Activated T-helper 1 cell treated with Interleukin-2 at 50 U/mL for 16 hours (primary cell): ENCODE measurements around the gene C16orf82.
"Not testable (repeated sequence)": the region's sequence is repeated elsewhere in the genome, so short reads cannot be mapped to it uniquely, and the experiment has no call there.

Experiments used
- DNase-seq: peaks from one replicate; pipeline ENCODE4 v3.0.0-alpha.2; 2020; ENCODE audit warnings: low read depth

The C16orf82 gene

DNA sequence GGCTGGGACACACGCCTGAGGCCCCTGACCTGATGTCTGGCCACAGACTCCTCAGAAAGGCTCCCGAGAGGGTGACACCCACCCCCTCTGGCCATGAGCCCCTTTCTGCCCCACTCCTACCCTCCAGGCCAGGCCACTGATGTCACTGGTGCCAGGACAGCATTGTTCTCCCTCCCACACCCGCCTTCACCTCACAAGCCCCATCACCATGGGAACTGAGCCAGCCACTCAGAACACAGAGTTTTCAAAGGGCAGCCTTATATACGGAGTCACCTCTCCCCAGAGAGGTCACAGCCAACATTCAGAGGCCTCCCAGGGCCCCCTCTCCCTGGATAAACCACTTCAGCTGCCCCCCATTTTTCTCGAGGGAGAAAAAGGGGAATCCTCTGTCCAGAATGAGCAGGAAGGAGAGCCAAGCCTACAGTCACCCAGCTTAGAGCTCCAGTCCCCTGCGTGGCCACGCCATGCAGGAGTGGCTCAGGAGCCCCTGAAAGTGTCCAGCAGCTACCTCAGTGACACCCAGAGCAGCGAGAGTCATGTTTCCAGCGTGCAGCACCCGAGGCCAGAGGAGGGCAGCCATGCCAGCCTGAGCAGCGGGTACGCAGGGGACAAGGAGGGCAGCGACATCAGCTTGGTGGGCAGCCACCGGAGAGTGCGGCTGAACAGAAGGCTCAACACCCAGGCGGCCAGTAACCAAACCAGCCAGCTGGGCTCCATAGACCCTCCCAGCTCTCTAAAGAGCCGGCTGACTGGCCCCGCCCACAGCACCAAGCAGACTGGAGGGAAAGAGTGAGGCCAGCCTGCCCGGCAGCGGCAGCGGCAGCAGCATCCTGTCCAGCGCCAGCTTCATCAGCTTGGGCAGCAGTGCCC lies at the start of gene C16orf82:
Gene C16orf82 (plus strand): TSS at position 260 of the 870 bp plus-strand sequence.
- DNase-seq, result no peak

- no peak for DNase-seq
These were observed 46.7 kb upstream of the C16orf82 start for GRCh38 chr16:27020031-27020430.

GRCh38 chr16:27024010-27024409 lies 42.7 kb upstream of the C16orf82 start:
- no peak for DNase-seq

- no peak for DNase-seq
These were observed 41.1 kb upstream of the C16orf82 start for GRCh38 chr16:27025581-27025980.

DNA sequence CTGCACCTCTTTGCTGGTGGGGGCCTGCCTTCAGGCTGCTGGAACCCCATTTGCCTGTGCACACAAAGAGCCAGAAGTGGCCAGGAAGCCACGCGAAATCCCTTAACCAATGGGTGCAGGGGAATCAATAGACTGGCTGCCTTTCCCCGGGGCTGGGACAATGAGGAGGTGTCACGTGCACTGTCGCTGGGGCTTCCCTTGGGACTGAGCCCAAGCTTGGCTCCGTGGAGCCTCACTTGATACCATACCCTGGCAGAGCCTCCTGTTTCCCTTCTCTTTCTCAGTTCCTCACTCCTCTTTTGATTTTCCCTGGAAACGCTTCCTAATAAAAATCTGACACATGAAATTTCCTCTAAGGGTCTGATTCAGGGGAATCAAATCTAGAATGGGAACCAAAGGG lies 38.8 kb upstream of the C16orf82 start:
- DNase-seq, result no peak

- no peak for DNase-seq
These were observed 38.1 kb upstream of the C16orf82 start for GRCh38 chr16:27028591-27029110.

DNA sequence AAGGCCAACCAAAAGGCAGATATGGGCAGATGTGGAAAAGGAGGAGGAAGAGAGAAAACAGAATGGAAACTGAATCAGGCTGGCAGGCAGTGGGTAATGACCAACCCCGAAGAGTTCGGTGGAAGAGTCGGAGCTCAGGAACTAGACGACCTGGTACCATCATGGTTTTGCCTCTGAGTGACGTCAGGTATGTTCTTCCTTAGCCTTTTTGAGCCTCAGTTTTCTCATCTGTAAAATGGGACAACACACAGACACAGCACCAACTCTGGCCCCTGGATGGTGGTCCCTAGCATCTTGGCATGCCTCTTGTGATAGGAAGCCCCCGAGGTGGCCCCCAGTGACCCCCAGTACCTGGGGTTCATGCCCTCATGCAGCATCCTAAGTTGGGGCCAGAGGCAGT lies 37.2 kb upstream of the C16orf82 start:
- DNase-seq, result no peak

GRCh38 chr16:27033281-27033979 lies 33.3 kb upstream of the C16orf82 start:
- DNase-seq, result no peak

DNA sequence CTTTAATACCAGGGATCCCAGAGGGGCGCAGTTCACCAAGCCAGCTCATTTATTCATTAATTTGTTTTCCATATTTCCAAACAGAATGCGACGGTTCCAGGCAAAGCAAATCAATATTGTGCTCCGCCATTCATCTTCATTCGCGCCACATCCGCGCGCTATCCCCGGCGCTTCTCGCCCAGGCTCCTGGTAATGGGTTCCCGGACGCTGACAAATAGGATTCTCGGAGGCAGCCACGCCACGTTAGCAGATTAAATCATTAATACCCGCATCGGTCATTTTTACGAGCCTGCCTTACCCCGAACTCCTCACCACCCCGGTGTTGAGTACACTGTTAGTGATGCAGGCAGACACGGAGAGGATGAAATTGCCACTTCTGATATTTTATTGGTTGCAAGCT lies 26.0 kb upstream of the C16orf82 start:
- DNase-seq, result no peak

DNA sequence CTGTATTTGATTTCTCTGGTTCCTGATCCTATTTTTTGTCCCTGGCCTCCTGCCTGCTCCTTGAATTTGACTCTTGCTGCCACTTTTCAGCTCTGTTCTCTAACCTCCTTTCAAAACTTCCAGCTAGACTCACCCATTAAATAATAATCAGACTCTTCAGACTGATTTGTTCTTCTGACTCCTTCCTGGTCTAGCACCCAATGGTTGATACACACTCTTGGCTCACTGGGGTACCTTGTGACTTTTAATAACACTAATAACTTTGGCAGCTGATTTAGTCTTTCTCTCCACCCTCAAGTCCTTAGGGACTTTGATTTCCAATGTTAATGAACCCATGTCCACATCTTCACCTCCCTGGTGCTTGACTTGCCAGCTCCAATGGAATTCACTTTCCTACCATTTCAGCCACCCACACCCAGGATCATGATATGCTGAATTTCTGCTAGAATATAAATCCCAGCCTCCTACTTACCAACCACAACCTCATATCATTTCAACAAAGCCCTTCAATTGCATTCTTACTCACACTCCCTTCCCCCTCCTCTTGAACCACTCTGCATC lies 19.7 kb upstream of the C16orf82 start:
- DNase-seq, result no peak

GRCh38 chr16:27048316-27048715 lies 18.4 kb upstream of the C16orf82 start:
- DNase-seq, result no peak

- DNase-seq, result no peak
These were observed 17.6 kb upstream of the C16orf82 start for GRCh38 chr16:27049117-27049516.

DNA sequence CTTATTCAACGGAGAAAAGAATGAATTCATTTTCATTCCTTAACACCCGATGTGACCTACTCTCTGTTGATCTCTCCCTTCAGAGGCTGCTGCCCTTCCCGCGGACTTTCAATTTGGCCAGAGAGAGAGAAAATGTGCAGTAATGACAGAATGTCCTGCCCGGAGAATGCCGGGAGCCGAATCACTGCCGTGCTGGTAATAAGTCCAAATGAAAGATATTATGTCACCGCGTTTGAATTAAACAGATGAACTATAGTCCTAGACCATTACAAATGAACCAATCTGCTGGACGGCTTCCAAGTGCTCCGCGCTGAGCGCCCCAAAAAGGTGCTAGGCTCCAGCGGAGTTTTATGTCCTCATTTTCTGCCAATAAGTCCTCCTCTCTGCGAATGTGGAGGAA lies 14.7 kb upstream of the C16orf82 start:
- no peak for DNase-seq

DNA sequence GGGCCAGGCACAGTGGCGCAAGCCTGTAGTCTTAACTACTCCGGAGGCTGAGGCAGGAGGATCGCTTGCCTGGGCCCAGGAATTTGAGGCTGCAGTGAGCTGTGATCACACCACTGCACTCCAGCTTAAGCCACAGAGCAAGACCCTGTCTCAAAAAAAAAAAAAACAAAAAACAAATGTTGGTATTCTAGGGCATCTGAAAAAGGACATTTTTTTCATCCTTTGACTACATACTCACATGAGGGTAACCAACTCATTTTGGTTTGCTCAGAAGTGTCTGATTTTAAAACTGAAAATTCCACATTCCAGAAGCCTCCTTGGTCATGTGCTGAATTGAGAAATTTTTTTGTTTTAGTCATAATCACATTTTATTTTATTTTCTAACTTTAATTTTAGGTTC lies 12.7 kb upstream of the C16orf82 start:
- DNase-seq, result no peak

DNA sequence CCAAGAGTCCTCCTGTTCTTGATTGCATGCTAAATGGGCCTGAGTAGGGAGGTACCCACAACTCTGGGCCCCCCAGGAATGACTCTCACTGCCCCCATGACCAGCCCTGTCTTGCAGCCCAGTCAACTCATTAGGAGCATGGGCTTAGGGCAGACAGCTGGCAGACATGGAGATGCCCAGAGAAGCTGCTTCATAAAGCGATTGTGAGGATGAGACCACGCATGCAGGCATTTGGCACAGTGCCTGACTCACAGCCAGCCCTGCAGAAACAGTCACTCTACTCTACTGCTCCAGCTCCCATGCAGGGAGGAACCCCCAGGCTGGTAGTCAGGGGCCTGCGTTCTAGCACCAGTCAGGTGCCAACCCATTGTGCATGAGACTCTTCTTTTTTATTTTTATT lies 8.4 kb upstream of the C16orf82 start:
- no peak for DNase-seq

- DNase-seq, result no peak
These were observed 4.0 kb downstream of the C16orf82 start for GRCh38 chr16:27070776-27071175.

- DNase-seq, result no peak
These were observed 7.0 kb downstream of the C16orf82 start for GRCh38 chr16:27073733-27074132.

DNA sequence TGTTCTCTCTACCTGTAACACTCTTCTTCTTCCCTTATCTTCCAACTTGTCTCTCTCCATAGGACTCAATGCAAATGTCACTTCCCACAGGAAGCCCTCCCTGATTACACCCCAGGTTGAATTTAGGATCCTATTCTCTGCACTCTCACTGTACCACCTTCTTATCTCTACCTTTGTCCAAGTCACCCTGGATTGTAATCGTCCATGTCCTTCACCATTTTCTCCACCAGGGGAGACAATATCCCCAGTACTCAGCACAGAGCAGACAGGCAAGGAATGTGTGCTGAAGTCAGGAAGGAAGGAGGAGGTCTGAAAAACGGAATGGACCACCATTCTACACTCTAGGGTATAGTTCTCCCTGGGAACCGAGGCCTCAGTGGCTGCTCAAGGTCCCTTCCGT lies 14.2 kb downstream of the C16orf82 start:
- no peak for DNase-seq

- no peak for DNase-seq
These were observed 17.1 kb downstream of the C16orf82 start for GRCh38 chr16:27083861-27084261.

GRCh38 chr16:27084307-27085028 lies 17.7 kb downstream of the C16orf82 start:
- no peak for DNase-seq

DNA sequence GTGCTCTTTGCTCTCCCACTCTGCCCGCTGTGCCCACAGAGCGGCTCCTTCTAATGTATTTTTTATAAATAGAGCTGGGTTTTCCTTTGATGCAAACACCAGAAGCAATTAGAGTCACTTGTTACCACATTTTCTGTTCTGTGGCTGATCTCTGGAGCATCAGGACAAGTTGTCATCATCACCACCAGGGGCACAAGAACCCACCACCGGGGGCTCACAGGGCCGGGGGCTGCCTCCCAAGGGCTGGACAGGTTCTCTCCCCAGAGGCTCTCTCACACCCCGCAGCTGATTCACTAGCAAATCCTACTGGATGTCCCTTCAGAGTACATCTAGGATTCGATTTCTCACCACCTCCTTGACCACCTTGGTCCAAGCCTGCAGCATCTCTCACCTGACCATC lies 18.5 kb downstream of the C16orf82 start:
- DNase-seq, result no peak

GRCh38 chr16:27086031-27086430 lies 19.3 kb downstream of the C16orf82 start:
- DNase-seq, result not testable (repeated sequence)
